ENCODE results near the gene APOBEC3G.

Gene APOBEC3G

GRCh38 chr22:39092111-39092862, 15.2 kb downstream of the APOBEC3G start:
- no peak for DNase-seq (ENCODE audit: low read depth)

- DNase-seq (ENCODE audit: low read depth) = no peak
These were observed 17.8 kb downstream of the APOBEC3G start for GRCh38 chr22:39094717-39095389.

GRCh38 chr22:39095971-39096370, 18.9 kb downstream of the APOBEC3G start:
- no peak for DNase-seq (ENCODE audit: low read depth)

- DNase-seq (ENCODE audit: low read depth) = no peak
These were observed 20.3 kb downstream of the APOBEC3G start, which contains the start of gene APOBEC3H for GRCh38 chr22:39097098-39098020. Gene APOBEC3H, plus strand, starts transcription at chr22:39097244. Its CDS starts 3,035 bp downstream, at chr22:39100279.

- no peak for DNase-seq (ENCODE audit: low read depth)
These were observed 21.0 kb downstream of the APOBEC3G start for GRCh38 chr22:39098026-39098425.

GRCh38 chr22:39098576-39098975, 21.5 kb downstream of the APOBEC3G start:
- DNase-seq (ENCODE audit: low read depth) = no peak

GRCh38 chr22:39101226-39101625, 24.2 kb downstream of the APOBEC3G start:
- no peak for DNase-seq (ENCODE audit: low read depth)

GRCh38 chr22:39103431-39103830, 26.4 kb downstream of the APOBEC3G start:
- no peak for DNase-seq (ENCODE audit: low read depth)

GRCh38 chr22:39106326-39106725, 29.3 kb downstream of the APOBEC3G start:
- no peak for DNase-seq (ENCODE audit: low read depth)

GRCh38 chr22:39108487-39108886, 31.4 kb downstream of the APOBEC3G start:
- no peak for DNase-seq (ENCODE audit: low read depth)

- DNase-seq (ENCODE audit: low read depth) = no peak
These were observed 32.3 kb downstream of the APOBEC3G start for GRCh38 chr22:39109361-39109760.

GRCh38 chr22:39110631-39111561, 33.8 kb downstream of the APOBEC3G start:
- DNase-seq (ENCODE audit: low read depth) = no peak

GRCh38 chr22:39114112-39114511, 37.0 kb downstream of the APOBEC3G start:
- DNase-seq (ENCODE audit: low read depth) = no peak

- no peak for DNase-seq (ENCODE audit: low read depth)
These were observed 38.5 kb downstream of the APOBEC3G start for GRCh38 chr22:39115570-39115969.

GRCh38 chr22:39115977-39116621, 39.0 kb downstream of the APOBEC3G start:
- DNase-seq (ENCODE audit: low read depth) = no peak

GRCh38 chr22:39117585-39118191, 40.6 kb downstream of the APOBEC3G start:
- peak; percentile 52 for DNase-seq (ENCODE audit: low read depth)

- no peak for DNase-seq (ENCODE audit: low read depth)
These were observed 43.9 kb downstream of the APOBEC3G start for GRCh38 chr22:39120983-39121382.

GRCh38 chr22:39122772-39123470, 45.8 kb downstream of the APOBEC3G start:
- DNase-seq (ENCODE audit: low read depth) = no peak

GRCh38 chr22:39123751-39124581, 46.9 kb downstream of the APOBEC3G start:
- DNase-seq (ENCODE audit: low read depth) = no peak

Measured in stimulated activated CD8-positive, alpha-beta memory T cell treated with anti-CD3 and anti-CD28 coated beads, Interleukin-7, amount 100 ng/mL, for 24 hours (primary cell).